Skeletal muscle tissue (tissue), 4 donors: Measurements from ENCODE around the gene ARID2. TPM values are rescaled to one million over a fixed set of nuclear protein-coding genes. Genes with fewer than 3 reads are reported as not detected.

ENCODE experiments used
- H3K27ac ChIP-seq: one replicate; pipeline ENCODE4 v1.7.0; 2013; ENCODE audit warnings: mild to moderate bottlenecking, low read depth, low read length, inconsistent platforms
- H3K27me3 ChIP-seq, 3 donors: one replicate each; pipeline ENCODE4 v1.7.0; 2013; ENCODE audit warnings: low read length in 3 of 3; ENCODE audit not compliant: control insufficient read depth in 3 of 3, insufficient read depth in 3 of 3
- H3K36me3 ChIP-seq, 3 donors: one replicate each; pipeline ENCODE4 v1.7.0; 2013; ENCODE audit warnings: low read length in 3 of 3; ENCODE audit not compliant: control insufficient read depth in 3 of 3, insufficient read depth in 3 of 3
- H3K4me1 ChIP-seq, 3 donors: one replicate each; pipeline ENCODE4 v1.7.0; 2013; ENCODE audit warnings: low read length in 3 of 3, mild to moderate bottlenecking in 3 of 3; ENCODE audit not compliant: control insufficient read depth in 3 of 3, insufficient read depth in 3 of 3
- H3K4me3 ChIP-seq, 3 donors: one replicate each; pipeline ENCODE4 v1.7.0; 2013; ENCODE audit warnings: low read length in 3 of 3
- H3K9ac ChIP-seq, 3 donors: one replicate each; pipeline ENCODE4 v1.7.0; 2013; ENCODE audit warnings: low read length in 3 of 3, mild to moderate bottlenecking in 3 of 3, moderate library complexity in 2 of 3, low read depth in 1 of 3
- H3K9me3 ChIP-seq, 3 donors: one replicate each; pipeline ENCODE4 v1.7.0; 2013; ENCODE audit warnings: low read length in 3 of 3; ENCODE audit not compliant: control insufficient read depth in 3 of 3
- total RNA-seq: library from RNA; depleted of rRNA; stranded (reverse); fragments of >200 nt; gene quantifications from one replicate; pipeline ENCODE4 v1.2.3, GENCODE V29; 2014
- donor health status: Osteomylitis.

ARID2 gene
- total RNA-seq, 1 donor from 2014 or later: 43.3 TPM

DNA sequence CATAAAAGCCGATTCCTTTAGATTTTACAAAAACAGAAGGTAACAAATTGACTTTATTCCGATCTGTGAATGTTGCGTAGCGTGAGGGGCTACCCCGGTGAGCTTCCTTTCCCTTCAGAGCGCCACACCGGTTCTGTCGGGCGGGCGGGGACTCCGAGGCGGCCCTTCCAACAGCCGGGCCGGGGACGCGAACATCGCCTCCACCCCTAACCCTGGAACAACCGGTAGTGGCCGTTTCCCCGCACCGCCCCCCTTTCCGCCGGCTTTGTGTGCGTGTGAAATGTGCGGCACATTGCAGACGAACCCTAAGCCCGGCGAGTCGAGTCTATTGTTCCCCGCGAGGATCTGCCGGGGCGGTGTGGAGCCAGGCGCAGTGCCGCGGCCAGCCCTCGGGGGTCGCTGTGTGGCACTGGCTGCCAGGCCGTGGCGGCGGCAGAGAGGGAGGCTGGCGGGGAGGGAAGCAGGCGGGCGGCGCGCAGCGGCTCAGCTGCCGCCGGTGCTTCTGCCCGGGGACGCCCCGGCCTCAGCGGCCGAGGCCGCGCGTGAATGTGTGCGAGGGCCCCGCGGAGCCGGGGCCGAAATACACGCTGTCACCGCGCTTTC lies 775 bp upstream of the ARID2 start:
- no peaks in the 10 kb centered on the region for H3K27me3 ChIP-seq
- peak overlapping the region; percentile 88 to 95 (median 88) for H3K4me3 ChIP-seq
- H3K9ac ChIP-seq: peak overlapping the region; percentile 93 to 97 (median 96)
- no peaks in the 10 kb centered on the region for H3K9me3 ChIP-seq
- peak overlapping the region; percentile 99 for H3K27ac ChIP-seq
- H3K36me3 ChIP-seq: no peaks in the 10 kb centered on the region
- H3K4me1 ChIP-seq: peaks cover 11 to 35% (median 18%) of the 10 kb centered on the region in 3 donors

GRCh38 chr12:45730084-45730347 lies 510 bp downstream of the ARID2 start:
- H3K27me3 ChIP-seq: no peaks in the 10 kb centered on the region
- peak overlapping the region; percentile 87 to 92 (median 87) for H3K9ac ChIP-seq
- peak overlapping the region; percentile 99 for H3K27ac ChIP-seq
- H3K4me1 ChIP-seq: peaks cover 10 to 28% (median 16%) of the 10 kb centered on the region in 3 donors
- no peaks in the 10 kb centered on the region for H3K36me3 ChIP-seq
- no peaks in the 10 kb centered on the region for H3K9me3 ChIP-seq
- peak overlapping the region; percentile 75 to 88 (median 80) for H3K4me3 ChIP-seq

DNA sequence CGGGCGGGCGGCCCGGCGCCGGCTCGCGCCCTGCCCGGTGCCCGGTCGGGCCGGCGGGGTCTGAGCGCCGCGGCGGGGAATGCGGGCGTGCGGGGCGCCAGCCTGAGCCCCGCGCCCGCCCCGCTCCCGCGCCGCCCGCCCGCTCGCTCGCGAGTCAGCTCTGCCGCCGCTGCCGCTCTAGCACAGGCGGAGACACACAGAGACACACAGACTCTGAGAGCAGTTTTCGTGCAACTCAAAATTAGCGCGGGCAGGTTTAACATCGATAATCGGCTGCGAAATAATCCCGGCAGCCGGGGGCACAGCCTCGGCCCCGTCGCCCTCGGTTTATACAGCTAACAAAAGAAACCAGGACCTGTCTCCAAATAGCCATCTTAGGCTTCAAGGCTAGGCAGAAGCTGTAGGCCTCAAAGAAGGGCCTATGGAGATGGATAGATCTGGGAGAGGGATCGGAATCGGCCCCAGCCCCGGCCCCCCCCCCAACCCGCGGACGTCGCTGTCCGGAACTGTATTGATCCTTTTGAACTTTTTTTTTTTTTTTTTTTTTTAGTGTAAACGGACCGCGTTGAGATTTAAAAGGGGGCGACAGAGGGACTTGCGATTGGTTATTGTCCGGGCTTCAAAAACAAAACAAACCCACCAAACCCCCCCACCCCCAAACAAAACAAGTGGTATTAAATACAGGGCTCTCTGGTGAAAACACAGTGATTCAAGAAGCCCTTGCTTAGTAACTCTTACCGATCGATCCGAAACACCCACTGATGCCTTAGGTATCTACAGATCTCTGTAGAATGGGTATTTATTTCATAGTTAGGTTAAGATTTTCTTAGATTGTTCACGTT lies 1.1 kb downstream of the ARID2 start:
- Histone ChIP-seq H3K27ac (peak overlapping the region; percentile 99), H3K27me3 (no peaks in the 10 kb centered on the region), H3K4me1 (peaks cover 5 to 23% (median 12%) of the 10 kb centered on the region in 3 donors), H3K9me3 (no peaks in the 10 kb centered on the region), H3K36me3 (no peaks in the 10 kb centered on the region), H3K9ac (peak overlapping the region; percentile 92 to 93 (median 92)), H3K4me3 (peak overlapping the region; percentile 80 to 88 (median 82))

- no peaks in the 10 kb centered on the region for H3K36me3 ChIP-seq
- no peaks in the 10 kb centered on the region for H3K27me3 ChIP-seq
- H3K4me3 ChIP-seq: peak overlapping the region; percentile 77 to 82 (median 80)
- H3K27ac ChIP-seq: peak overlapping the region; percentile 99
- peaks cover 5 to 23% (median 12%) of the 10 kb centered on the region in 3 donors for H3K4me1 ChIP-seq
- H3K9me3 ChIP-seq: no peaks in the 10 kb centered on the region
- peak overlapping the region; percentile 88 to 93 (median 92) for H3K9ac ChIP-seq
These were observed 1.8 kb downstream of the ARID2 start for GRCh38 chr12:45731190-45731775.

- Histone ChIP-seq H3K36me3 (no peaks in the 10 kb centered on the region), H3K27me3 (no peaks in the 10 kb centered on the region), H3K9me3 (no peaks in the 10 kb centered on the region), H3K9ac (peak overlapping the region; percentile 48 to 93 (median 92)), H3K27ac (peak overlapping the region; percentile 58), H3K4me1 (peaks cover 5 to 23% (median 12%) of the 10 kb centered on the region in 3 donors), H3K4me3 (peak overlapping the region; percentile 16 to 34 (median 18))
These were observed 2.7 kb downstream of the ARID2 start for GRCh38 chr12:45732250-45732649.

DNA sequence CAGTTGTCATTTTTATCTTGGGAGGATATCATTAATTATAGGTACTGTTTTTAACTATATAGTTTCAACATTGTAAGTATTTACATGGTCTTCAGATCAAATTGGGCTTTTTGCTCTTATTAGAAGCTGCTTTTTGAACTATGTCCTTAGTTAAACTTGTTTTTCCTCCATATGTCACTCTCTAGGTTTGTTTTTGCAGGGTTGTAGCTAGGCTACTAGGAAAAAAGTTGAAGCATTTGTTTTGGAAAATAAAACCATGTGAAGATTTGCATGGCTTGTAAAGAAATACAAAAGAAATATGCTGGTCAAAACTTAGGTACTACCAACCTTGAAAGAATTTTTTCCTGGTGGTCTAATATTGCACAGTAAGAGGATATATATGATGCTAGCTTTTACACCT lies 3.4 kb downstream of the ARID2 start:
- peak overlapping the region; percentile 15 to 48 (median 34) for H3K9ac ChIP-seq
- peaks cover 5 to 23% (median 12%) of the 10 kb centered on the region in 3 donors for H3K4me1 ChIP-seq
- H3K27ac ChIP-seq: peak overlapping the region; percentile 58
- H3K4me3 ChIP-seq: peak overlapping the region in 1 of 3 donors; percentile 41
- H3K9me3 ChIP-seq: no peaks in the 10 kb centered on the region
- H3K36me3 ChIP-seq: no peaks in the 10 kb centered on the region
- H3K27me3 ChIP-seq: no peaks in the 10 kb centered on the region

DNA sequence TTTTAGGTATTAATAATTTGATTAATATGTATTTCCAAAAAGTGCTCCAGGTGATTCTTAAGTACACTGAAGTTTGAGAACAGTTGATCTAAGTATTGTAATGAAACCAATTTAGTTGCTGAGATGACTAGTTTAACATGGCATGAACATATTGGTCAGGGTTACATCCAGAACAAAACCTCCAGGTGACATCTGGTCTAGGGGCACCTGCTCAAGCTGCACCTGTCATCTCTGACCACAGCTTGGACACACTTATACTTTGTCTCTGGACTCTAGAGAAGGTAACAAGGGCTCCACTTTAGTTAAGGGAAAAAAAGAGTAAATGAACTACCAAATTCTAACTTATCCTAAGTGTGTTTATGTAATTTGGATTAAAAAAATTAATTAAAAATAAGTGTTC lies 8.1 kb downstream of the ARID2 start:
- H3K27ac ChIP-seq: no peak overlapping the region
- H3K4me1 ChIP-seq: peaks cover 5 to 9% (median 8%) of the 10 kb centered on the region in 3 donors
- H3K9me3 ChIP-seq: no peaks in the 10 kb centered on the region
- no peak overlapping the region for H3K4me3 ChIP-seq
- H3K9ac ChIP-seq: no peak overlapping the region
- no peaks in the 10 kb centered on the region for H3K27me3 ChIP-seq
- H3K36me3 ChIP-seq: peaks cover 0 to 2% (median 0%) of the 10 kb centered on the region in 3 donors

DNA sequence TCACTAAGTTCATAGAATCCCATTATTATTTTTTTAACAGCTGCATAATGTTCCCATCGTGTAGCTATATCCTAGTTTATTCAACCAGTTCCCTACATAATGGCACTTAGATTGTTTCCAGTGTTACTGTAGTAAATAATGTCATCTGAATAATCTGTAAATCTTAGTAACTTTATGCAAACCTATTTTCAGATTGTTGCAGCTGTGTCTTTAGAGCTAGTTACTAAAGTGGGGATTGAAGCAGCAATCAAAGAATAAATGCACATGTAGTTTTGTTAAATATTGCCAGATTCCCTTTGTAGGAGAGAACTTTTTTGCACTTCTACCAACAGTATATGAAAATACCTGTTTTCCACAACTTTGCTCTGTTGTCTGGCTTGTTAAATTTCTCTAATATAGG lies 13.1 kb downstream of the ARID2 start:
- H3K27me3 ChIP-seq: no peaks in the 10 kb centered on the region
- peaks cover 0 to 2% (median 0%) of the 10 kb centered on the region in 3 donors for H3K36me3 ChIP-seq
- H3K27ac ChIP-seq: no peak overlapping the region
- H3K9me3 ChIP-seq: no peaks in the 10 kb centered on the region
- H3K4me3 ChIP-seq: no peak overlapping the region
- no peaks in the 10 kb centered on the region for H3K4me1 ChIP-seq
- no peak overlapping the region for H3K9ac ChIP-seq

DNA sequence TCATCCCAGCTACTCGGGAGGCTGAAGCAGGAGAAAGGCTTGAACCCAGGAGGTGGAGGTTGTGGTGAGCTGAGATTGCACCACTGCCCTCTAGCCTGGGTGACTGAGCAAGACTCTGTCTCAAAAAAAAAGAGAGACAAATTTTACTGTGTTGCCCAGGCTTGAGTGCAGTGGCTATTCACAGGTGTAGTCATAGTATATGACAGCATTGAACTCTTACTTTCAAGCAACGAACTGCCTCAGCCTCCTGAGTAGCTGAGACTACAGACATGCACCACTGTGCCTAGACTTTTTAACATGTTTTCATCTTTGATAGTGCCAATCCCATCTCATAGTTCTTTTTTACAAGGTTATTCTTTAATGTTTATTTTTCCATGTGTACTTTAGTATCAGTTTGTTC lies 13.7 kb downstream of the ARID2 start:
- peaks cover 0 to 2% (median 0%) of the 10 kb centered on the region in 3 donors for H3K36me3 ChIP-seq
- H3K9me3 ChIP-seq: no peaks in the 10 kb centered on the region
- H3K27ac ChIP-seq: no peak overlapping the region
- no peak overlapping the region for H3K4me3 ChIP-seq
- no peaks in the 10 kb centered on the region for H3K27me3 ChIP-seq
- no peak overlapping the region for H3K9ac ChIP-seq
- no peaks in the 10 kb centered on the region for H3K4me1 ChIP-seq

DNA sequence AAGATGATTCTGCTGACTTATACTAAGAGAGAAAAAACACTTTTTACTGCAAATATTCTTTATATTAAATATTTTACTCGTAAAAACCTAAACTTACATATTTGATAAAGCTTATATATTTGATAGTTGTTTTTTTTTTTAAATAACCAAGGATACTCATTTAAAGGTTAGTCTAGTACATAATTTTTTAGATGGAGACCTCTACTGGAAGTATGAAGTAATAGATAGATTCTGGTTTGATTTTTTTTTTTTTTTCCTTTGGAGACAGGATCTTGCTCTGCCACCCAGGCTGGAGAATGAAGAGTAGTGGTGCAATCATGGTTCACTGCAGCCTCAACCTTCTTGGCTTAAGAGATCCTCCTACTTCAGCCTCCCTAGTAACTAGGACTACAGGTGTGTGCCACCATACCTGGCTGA lies 16.4 kb downstream of the ARID2 start:
- Histone ChIP-seq H3K27me3 (no peaks in the 10 kb centered on the region), H3K4me3 (no peak overlapping the region), H3K4me1 (no peaks in the 10 kb centered on the region), H3K36me3 (peaks cover 0 to 2% (median 0%) of the 10 kb centered on the region in 3 donors), H3K9ac (no peak overlapping the region), H3K27ac (no peak overlapping the region), H3K9me3 (no peaks in the 10 kb centered on the region)
